Right atrium auricular region (tissue), 2 donors: ENCODE data around the gene CALR. TPM values are rescaled to one million over a fixed set of nuclear protein-coding genes. Genes with fewer than 3 reads are reported as not detected.

Experiments used
- DNase-seq: peaks from one replicate; pipeline ENCODE4 v3.0.0-alpha.2; 2019; ENCODE audit warnings: low spot score
- H3K27ac ChIP-seq, 2 donors: fragments of 200-600 bp; sonication (generic); 1 replicate in 1 of 2; 2 replicates in 1 of 2; pipeline ENCODE4 v1.5.1; 2016 to 2019
- H3K27me3 ChIP-seq, 2 donors: fragments of 200-600 bp; sonication (generic); one replicate each; pipeline versions ENCODE4 v1.5.1 to v1.6.0; 2017 to 2019
- H3K36me3 ChIP-seq: fragments of 200-600 bp; sonication (generic); one replicate; pipeline ENCODE4 v1.5.1; 2016
- H3K4me1 ChIP-seq, 2 donors: fragments of 200-600 bp; sonication (generic); one replicate each; pipeline versions ENCODE4 v1.5.1 to v1.6.0; 2017 to 2019
- H3K4me3 ChIP-seq, 2 donors: fragments of 200-600 bp; sonication (generic); 1 replicate in 1 of 2; 2 replicates in 1 of 2; pipeline ENCODE4 v1.5.1; 2017 to 2019; ENCODE audit warnings: mild to moderate bottlenecking in 1 of 2, moderate library complexity in 1 of 2
- H3K9me3 ChIP-seq, 2 donors: fragments of 200-600 bp; sonication (generic); one replicate each; pipeline ENCODE4 v1.5.1; 2019
- total RNA-seq, 2 donors: library from RNA; depleted of rRNA; stranded (reverse); fragments of >200 nt; gene quantifications; one replicate each; pipeline ENCODE4 v1.1.0, GENCODE V29; 2016
- TF ChIP-seq, protein P1 (sequence below), 2 donors: fragments of 200-600 bp; sonication (generic); IDR thresholded peaks; one replicate each; pipeline ENCODE4 v1.5.1; 2019; ENCODE audit warnings: antibody characterized with exemption in 2 of 2

The CALR gene
- total RNA-seq, 2 donors from 2014 or later, result 285 to 289 TPM

DNA sequence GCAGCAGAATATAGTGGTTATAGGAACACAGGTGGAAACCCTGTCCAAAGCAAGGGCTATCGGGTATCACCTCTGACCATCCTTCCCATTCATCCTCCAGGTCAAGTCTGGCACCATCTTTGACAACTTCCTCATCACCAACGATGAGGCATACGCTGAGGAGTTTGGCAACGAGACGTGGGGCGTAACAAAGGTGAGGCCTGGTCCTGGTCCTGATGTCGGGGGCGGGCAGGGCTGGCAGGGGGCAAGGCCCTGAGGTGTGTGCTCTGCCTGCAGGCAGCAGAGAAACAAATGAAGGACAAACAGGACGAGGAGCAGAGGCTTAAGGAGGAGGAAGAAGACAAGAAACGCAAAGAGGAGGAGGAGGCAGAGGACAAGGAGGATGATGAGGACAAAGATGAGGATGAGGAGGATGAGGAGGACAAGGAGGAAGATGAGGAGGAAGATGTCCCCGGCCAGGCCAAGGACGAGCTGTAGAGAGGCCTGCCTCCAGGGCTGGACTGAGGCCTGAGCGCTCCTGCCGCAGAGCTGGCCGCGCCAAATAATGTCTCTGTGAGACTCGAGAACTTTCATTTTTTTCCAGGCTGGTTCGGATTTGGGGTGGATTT is 5.1 kb downstream of the CALR start:
- Histone ChIP-seq H3K36me3 (peaks cover 66% of the 10 kb centered on the region), H3K9me3 (no peaks in the 10 kb centered on the region), H3K4me3 (no peak overlapping the region), H3K27ac (no peak overlapping the region), H3K27me3 (no peaks in the 10 kb centered on the region), H3K4me1 (peaks cover 0 to 64% of the 10 kb centered on the region in 2 donors)
- TF ChIP-seq, protein P1, sequence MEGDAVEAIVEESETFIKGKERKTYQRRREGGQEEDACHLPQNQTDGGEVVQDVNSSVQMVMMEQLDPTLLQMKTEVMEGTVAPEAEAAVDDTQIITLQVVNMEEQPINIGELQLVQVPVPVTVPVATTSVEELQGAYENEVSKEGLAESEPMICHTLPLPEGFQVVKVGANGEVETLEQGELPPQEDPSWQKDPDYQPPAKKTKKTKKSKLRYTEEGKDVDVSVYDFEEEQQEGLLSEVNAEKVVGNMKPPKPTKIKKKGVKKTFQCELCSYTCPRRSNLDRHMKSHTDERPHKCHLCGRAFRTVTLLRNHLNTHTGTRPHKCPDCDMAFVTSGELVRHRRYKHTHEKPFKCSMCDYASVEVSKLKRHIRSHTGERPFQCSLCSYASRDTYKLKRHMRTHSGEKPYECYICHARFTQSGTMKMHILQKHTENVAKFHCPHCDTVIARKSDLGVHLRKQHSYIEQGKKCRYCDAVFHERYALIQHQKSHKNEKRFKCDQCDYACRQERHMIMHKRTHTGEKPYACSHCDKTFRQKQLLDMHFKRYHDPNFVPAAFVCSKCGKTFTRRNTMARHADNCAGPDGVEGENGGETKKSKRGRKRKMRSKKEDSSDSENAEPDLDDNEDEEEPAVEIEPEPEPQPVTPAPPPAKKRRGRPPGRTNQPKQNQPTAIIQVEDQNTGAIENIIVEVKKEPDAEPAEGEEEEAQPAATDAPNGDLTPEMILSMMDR (IDR thresholded peaks at IDR 0.05), result no peak
- DNase-seq, result no peak

DNA sequence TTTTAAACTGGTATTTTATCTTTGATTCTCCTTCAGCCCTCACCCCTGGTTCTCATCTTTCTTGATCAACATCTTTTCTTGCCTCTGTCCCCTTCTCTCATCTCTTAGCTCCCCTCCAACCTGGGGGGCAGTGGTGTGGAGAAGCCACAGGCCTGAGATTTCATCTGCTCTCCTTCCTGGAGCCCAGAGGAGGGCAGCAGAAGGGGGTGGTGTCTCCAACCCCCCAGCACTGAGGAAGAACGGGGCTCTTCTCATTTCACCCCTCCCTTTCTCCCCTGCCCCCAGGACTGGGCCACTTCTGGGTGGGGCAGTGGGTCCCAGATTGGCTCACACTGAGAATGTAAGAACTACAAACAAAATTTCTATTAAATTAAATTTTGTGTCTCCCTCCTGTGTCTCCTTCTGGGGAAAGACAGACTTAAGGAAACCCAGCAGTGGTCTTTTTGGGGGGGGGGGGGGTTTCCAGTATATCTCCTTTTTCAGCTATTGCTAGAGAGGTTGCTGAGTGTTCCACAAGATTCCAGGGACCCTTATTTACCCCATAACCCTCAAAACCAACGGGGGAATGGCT is 5.8 kb downstream of the CALR start:
- H3K27me3 ChIP-seq, result no peaks in the 10 kb centered on the region
- no peaks in the 10 kb centered on the region for H3K9me3 ChIP-seq
- TF ChIP-seq, protein P1 (IDR thresholded peaks at IDR 0.05), result no peak
- peaks cover 0 to 64% of the 10 kb centered on the region in 2 donors for H3K4me1 ChIP-seq
- no peak overlapping the region for H3K27ac ChIP-seq
- no peak overlapping the region for H3K4me3 ChIP-seq
- DNase-seq, result no peak
- H3K36me3 ChIP-seq, result peaks cover 72% of the 10 kb centered on the region

DNA sequence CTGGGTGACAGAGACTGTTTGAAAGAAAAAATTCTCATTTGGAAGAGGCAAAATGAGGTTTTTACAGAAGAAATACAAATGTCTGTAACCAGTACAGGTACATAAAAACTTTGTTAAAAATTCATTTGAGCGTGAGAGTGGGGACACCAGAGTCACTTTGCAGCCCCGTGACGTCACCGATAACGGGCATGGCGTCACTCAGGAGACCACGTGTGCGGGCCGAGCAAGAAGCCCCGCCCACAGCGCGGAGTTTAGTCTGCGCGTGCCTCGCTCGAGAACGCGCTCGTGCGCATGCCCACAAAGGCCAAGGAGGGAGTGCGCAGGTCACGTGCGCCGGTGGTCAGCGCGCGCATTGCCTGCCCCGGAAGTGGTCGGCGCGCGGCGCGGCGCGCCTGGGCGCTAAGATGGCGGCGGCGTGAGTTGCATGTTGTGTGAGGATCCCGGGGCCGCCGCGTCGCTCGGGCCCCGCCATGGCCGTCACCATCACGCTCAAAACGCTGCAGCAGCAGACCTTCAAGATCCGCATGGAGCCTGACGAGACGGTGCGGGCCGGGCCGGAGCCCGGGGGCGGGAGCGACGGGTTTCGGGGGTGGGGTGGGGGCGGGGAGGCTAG is 7.2 kb downstream of the CALR start, which contains the start of gene RAD23A:
RAD23A (plus strand) TSS at position 384 of the 613 bp plus-strand sequence; CDS start at position 471, 87 bp downstream.
- H3K36me3 ChIP-seq, result peaks cover 76% of the 10 kb centered on the region
- H3K9me3 ChIP-seq, result no peaks in the 10 kb centered on the region
- H3K27me3 ChIP-seq, result no peaks in the 10 kb centered on the region
- TF ChIP-seq, protein P1 (IDR thresholded peaks at IDR 0.05), result no peak
- H3K4me1 ChIP-seq, result peaks cover 0 to 51% of the 10 kb centered on the region in 2 donors
- DNase-seq, result peak; percentile 98
- peak within 1 kb of the TSS; percentile 95 to 96 for H3K27ac ChIP-seq
- peak within 1 kb of the TSS; percentile 94 to 95 for H3K4me3 ChIP-seq

DNA sequence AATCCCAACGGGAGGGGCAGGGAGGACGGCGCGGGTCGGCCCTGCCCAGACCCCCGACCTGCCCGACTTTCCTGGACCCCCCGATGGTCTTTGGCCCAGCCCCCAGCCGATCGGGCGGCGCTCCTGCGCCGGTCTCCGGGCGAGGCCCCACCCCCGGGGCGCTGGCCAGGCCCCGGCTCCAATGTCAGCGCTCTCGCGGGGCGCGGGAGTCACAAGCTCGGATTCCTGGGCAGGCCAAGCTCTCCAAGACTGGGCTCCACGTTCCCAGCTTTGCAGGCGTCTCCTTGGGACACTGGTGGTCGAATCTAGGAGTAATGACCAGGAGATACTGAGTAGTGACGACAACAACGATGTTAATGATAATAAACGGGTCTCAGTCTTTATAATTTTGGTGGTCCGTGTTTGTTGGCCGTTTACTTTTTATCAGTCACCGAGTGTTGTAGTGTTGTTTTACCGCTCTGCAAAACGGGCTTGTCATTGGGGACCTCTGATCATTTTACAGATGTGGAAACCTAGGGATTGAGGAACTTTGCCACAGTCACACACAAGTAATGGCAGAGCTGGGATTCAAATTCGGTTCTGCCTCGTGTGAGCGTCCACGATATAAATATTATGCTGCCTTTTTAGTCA is 7.8 kb downstream of the CALR start:
- no peak for DNase-seq
- peaks cover 0 to 45% of the 10 kb centered on the region in 2 donors for H3K4me1 ChIP-seq
- peak overlapping the region; percentile 95 to 96 for H3K27ac ChIP-seq
- H3K4me3 ChIP-seq, result peak overlapping the region; percentile 94 to 95
- H3K9me3 ChIP-seq, result no peaks in the 10 kb centered on the region
- TF ChIP-seq, protein P1 (IDR thresholded peaks at IDR 0.05), result no peak
- H3K27me3 ChIP-seq, result no peaks in the 10 kb centered on the region
- H3K36me3 ChIP-seq, result peaks cover 76% of the 10 kb centered on the region

DNA sequence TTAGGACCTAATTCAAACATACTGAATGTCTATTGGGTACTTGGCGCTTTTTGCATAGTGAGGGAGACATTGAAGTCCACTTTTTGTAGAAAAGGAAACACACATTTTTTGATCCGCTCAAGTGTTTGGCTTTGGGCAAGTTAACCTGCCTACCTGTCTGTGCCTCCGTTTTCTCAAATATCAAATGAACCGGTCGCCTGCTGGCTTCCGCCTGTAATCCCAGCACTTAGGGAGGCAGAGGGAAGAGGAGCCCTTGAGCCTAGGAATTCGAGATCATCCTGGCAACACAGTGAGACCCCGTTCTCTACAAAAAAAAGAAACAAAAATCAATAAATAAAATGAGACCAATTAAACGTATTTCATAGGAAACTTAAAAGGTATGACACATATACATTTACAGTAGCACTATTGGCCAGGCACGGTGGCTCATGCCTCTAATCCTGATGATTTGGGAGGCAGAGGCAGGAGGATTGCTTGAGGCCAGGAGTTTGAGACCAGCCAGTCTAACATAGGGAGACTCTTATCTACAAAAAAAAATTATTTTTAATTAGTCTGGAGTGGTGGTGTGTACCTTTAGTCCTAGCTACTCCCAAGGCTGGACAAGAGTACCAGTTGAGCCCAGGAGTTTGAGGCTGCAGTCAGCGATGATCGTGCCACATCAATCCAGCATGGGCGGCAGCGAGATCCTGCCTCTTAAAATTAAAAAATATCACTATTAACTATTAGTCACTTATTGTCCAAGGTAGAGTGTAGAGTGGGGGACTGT is 8.5 kb downstream of the CALR start:
- TF ChIP-seq, protein P1 (IDR thresholded peaks at IDR 0.05), result no peak
- Histone ChIP-seq H3K4me1 (peaks cover 0 to 40% of the 10 kb centered on the region in 2 donors), H3K27ac (peak overlapping the region; percentile 95 to 96), H3K27me3 (no peaks in the 10 kb centered on the region), H3K9me3 (no peaks in the 10 kb centered on the region), H3K4me3 (peak overlapping the region; percentile 94 to 95), H3K36me3 (peaks cover 76% of the 10 kb centered on the region)
- no peak for DNase-seq
